K562 (cell line): Measurements from ENCODE around the gene C3AR1. TPM values are rescaled to one million over a fixed set of nuclear protein-coding genes. Genes with fewer than 3 reads are reported as not detected.

Experiments
- ATAC-seq: fragments of 200-7000 bp; cut with Tn5 transposase; 3 replicates; pipeline ENCODE4 v1.9.1; 2020; ENCODE audit warnings: moderate library complexity
- BruUV-seq: library from RNA; stranded (reverse); fragments of 400-500 nt; replicated peaks from 2 replicates; lab custom pipeline; 2021; lab: Mats Ljungman, UMichigan
- CTCF ChIA-PET: fragments of 300-600 bp; formaldehyde crosslinking; extraction: SDS; loops from one replicate; lab custom pipeline; 2021; ENCODE audit warnings: low intra/inter-chr PET ratio; lab: Yijun Ruan, JAX
- POLR2A ChIA-PET: fragments of 300-600, 350-650 bp; sonication (Branson Sonifier 250); formaldehyde crosslinking; extraction: SDS; loops from one replicate; lab custom pipeline; 2021; ENCODE audit warnings: antibody characterized with exemption, inconsistent platforms; lab: Yijun Ruan, JAX
- DNase-seq, 4 experiments: peaks; one replicate each; pipeline versions ENCODE4 v3.0.0 to v3.0.0-alpha.2; 2011 to 2018; ENCODE audit warnings: low spot score in 3 of 4, mixed read lengths in 3 of 4; ENCODE audit errors: extremely low read depth in 1 of 4
- FAIRE-seq: peaks from 2 replicates; lab custom pipeline; 2011; peaks lifted over from hg19 to GRCh38; lab: Jason Lieb, UNC
- H2AFZ ChIP-seq: 2 replicates; pipeline ENCODE4 v1.6.0; 2011; ENCODE audit warnings: low read depth, low read length, control low read depth, inconsistent platforms
- H3K27ac ChIP-seq: fragments of 200-600 bp; 3 replicates; pipeline ENCODE4 v1.8.0; 2011; ENCODE audit warnings: low read depth, mild to moderate bottlenecking, control low read depth, inconsistent platforms, low read length, moderate library complexity, mixed read lengths; ENCODE audit errors: extremely low read depth
- H3K27me3 ChIP-seq, 2 experiments: fragments of 300-600 bp in 1 of 2; 2 replicates in 1 of 2; 3 replicates in 1 of 2; pipeline versions ENCODE4 v1.6.0 to v1.8.0; 2011; ENCODE audit warnings: inconsistent platforms in 2 of 2, low read length in 2 of 2, mild to moderate bottlenecking in 1 of 2, mixed read lengths in 1 of 2, moderate library complexity in 1 of 2; ENCODE audit not compliant: control insufficient read depth in 2 of 2, insufficient read depth in 2 of 2
- H3K36me3 ChIP-seq: fragments of 300-600 bp; 3 replicates; pipeline ENCODE4 v1.8.0; 2011; ENCODE audit warnings: mild to moderate bottlenecking, low read length, inconsistent platforms; ENCODE audit not compliant: control insufficient read depth, insufficient read depth
- H3K4me1 ChIP-seq, 2 experiments: fragments of 200-600 bp in 1 of 2; replicated peaks in 1 of 2; 2 replicates in 1 of 2; 3 replicates in 1 of 2; pipeline versions ENCODE4 v1.5.1 to v1.8.0; 2011; ENCODE audit warnings: inconsistent platforms in 2 of 2, low read length in 2 of 2, mild to moderate bottlenecking in 1 of 2, mixed read lengths in 1 of 2, moderate library complexity in 1 of 2; ENCODE audit not compliant: control insufficient read depth in 2 of 2, insufficient read depth in 2 of 2
- H3K4me2 ChIP-seq: 2 replicates; pipeline ENCODE4 v1.6.1; 2011; ENCODE audit warnings: low read length, control low read depth, inconsistent platforms, mixed read lengths; ENCODE audit not compliant: insufficient read depth
- H3K4me3 ChIP-seq: fragments of 200-600 bp; sonication (generic), shearing (Covaris generic); 2 replicates; pipeline ENCODE4 v1.5.1; 2016; ENCODE audit warnings: control low read depth, inconsistent platforms
- H3K79me2 ChIP-seq: fragments of 200-600 bp; 3 replicates; pipeline ENCODE4 v1.8.0; 2011; ENCODE audit warnings: low read length, inconsistent platforms; ENCODE audit not compliant: control insufficient read depth, insufficient read depth
- H3K9ac ChIP-seq, 2 experiments: 2 replicates each; pipeline versions ENCODE4 v1.6.0 to v1.6.1; 2011; ENCODE audit warnings: low read depth in 2 of 2, low read length in 2 of 2, control low read depth in 1 of 2, inconsistent platforms in 1 of 2, mild to moderate bottlenecking in 1 of 2, mixed read lengths in 1 of 2; ENCODE audit not compliant: insufficient read depth in 1 of 2
- H3K9me1 ChIP-seq: one replicate; pipeline ENCODE4 v1.6.0; 2011; ENCODE audit warnings: inconsistent platforms, mild to moderate bottlenecking, low read length, moderate library complexity; ENCODE audit not compliant: control insufficient read depth, insufficient read depth
- H3K9me3 ChIP-seq: replicated peaks from 2 replicates; pipeline ENCODE4 v1.5.1; 2011; ENCODE audit warnings: low read depth, low read length, inconsistent platforms; ENCODE audit not compliant: control insufficient read depth, insufficient read depth
- H4K20me1 ChIP-seq: replicated peaks from 2 replicates; pipeline ENCODE4 v1.6.1; 2011; ENCODE audit warnings: low read length, inconsistent platforms, mixed read lengths; ENCODE audit not compliant: control insufficient read depth, insufficient read depth
- BRCA1 ChIP-seq, 2 experiments: fragments of 450-650 bp in 1 of 2; sonication (generic) in 1 of 2; formaldehyde crosslinking in 1 of 2; IDR thresholded peaks; 2 replicates each; pipeline versions ENCODE4 v1.5.0 to v1.6.1; 2017 to 2020; ENCODE audit warnings: mild to moderate bottlenecking in 1 of 2, missing genetic modification reagents in 1 of 2
- CHAMP1 ChIP-seq: fragments of 450-650 bp; IDR thresholded peaks from 2 replicates; pipeline ENCODE4 v1.6.1; 2016; ENCODE audit warnings: mild to moderate bottlenecking
- HNRNPK ChIP-seq: fragments of 200-400 bp; formaldehyde crosslinking; IDR thresholded peaks from one replicate; pipeline ENCODE4 v1.6.1; 2018; ENCODE audit warnings: mild to moderate bottlenecking, low read depth, low read length; ENCODE audit not compliant: poor library complexity, severe bottlenecking
- MAFF ChIP-seq: IDR thresholded peaks from 2 replicates; pipeline ENCODE4 v1.6.1; 2012; ENCODE audit warnings: low read length, improper control_type of control experiment
- MAZ ChIP-seq, 2 experiments: fragments of 450-650 bp in 1 of 2; sonication (generic) in 1 of 2; formaldehyde crosslinking; IDR thresholded peaks in 1 of 2; conservative IDR thresholded peaks in 1 of 2; 2 replicates each; pipeline versions ENCODE4 v1.4.0 to v1.5.0; 2020; ENCODE audit warnings: mild to moderate bottlenecking in 1 of 2, missing genetic modification reagents in 1 of 2
- SMAD2 ChIP-seq: fragments of 150-350 bp; IDR thresholded peaks from 2 replicates; pipeline ENCODE4 v1.6.1; 2014; ENCODE audit warnings: low read depth, mild to moderate bottlenecking, low read length
- TFAM ChIP-seq: fragments of 250-450 bp; sonication (Bioruptor Pico); conservative IDR thresholded peaks from 2 replicates; pipeline ENCODE4 v1.5.0; 2021; ENCODE audit warnings: mild to moderate bottlenecking, moderate library complexity
- ZBTB40 ChIP-seq, 2 experiments: fragments of 450-650 bp in 1 of 2; sonication (generic) in 1 of 2; formaldehyde crosslinking in 1 of 2; IDR thresholded peaks; 2 replicates each; pipeline versions ENCODE4 v1.7.1 to v1.9.0; 2016 to 2022; ENCODE audit warnings: inconsistent platforms in 1 of 2, mild to moderate bottlenecking in 1 of 2, missing genetic modification reagents in 1 of 2
- ZBTB8A ChIP-seq: fragments of 450-650 bp; IDR thresholded peaks from 2 replicates; pipeline ENCODE4 v1.6.1; 2018; ENCODE audit warnings: mild to moderate bottlenecking, moderate library complexity; ENCODE audit not compliant: partially characterized antibody
- ZNF384 ChIP-seq: IDR thresholded peaks from 2 replicates; pipeline ENCODE4 v1.6.1; 2012; ENCODE audit warnings: low read depth, low read length, improper control_type of control experiment
- ZNF589 ChIP-seq: fragments of 200-800 bp; sonication (Bioruptor generic); IDR thresholded peaks from 2 replicates; pipeline ENCODE4 v1.6.1; 2016; ENCODE audit warnings: low read depth, missing genetic modification characterization, missing compliant biosample characterization
- WGBS: fragments of 100-300 bp; shearing (Covaris generic); methylation state at CpG from one replicate; pipeline ENCODE4 v1.1.6; 2016; ENCODE audit warnings: low coverage, mixed read lengths; ENCODE audit not compliant: insufficient coverage; ENCODE audit errors: missing lambda C conversion rate; 5-methylcytosine and 5-hydroxymethylcytosine counted together
- in situ Hi-C: fragments of 300-500 bp; cut with MboI; formaldehyde crosslinking; loops from 4 replicates; pipeline ENCODE4 v1.15.0; 2018; ENCODE audit warnings: inconsistent platforms, mixed read lengths
- intact Hi-C: fragments of 100-400 bp; cut with micrococcal nuclease; formaldehyde crosslinking; loops from 2 replicates; pipeline ENCODE4 v1.14.2; 2022
- polyA plus RNA-seq, 8 experiments: library from polyadenylated mRNA; depleted of rRNA in 4 of 8; stranded (reverse) in 5 of 8; unstranded in 3 of 8; fragments of >200 nt; fragmentation: Nextera tagmentation in 2 of 8; fragmentation: Illumina TruSeq in 1 of 8; extraction: Ambion mirVana in 2 of 8; extraction: Trizol in 1 of 8; gene quantifications; 2 replicates each; pipeline versions ENCODE4 v1.2.1 to v1.2.3, GENCODE V29; 2011 to 2014; ENCODE audit warnings: inconsistent platforms in 1 of 8, missing spikeins in 1 of 8
- total RNA-seq, 7 experiments: library from RNA; depleted of rRNA in 6 of 7; stranded (reverse); fragments of >200 nt in 6 of 7; fragmentation: Illumina TruSeq in 2 of 7; extraction: Trizol in 2 of 7; gene quantifications; 2 replicates each; pipeline versions ENCODE4 v1.2.1 to v1.2.3, GENCODE V29; 2011 to 2021; ENCODE audit warnings: low replicate concordance in 1 of 7

The C3AR1 gene
- total and polyA plus RNA-seq, 9 of the 15 experiments (the other 6 are each of a cell fraction or from before 2014, with no cell fraction given), result 2.2 to 12.9 (median 5.3) TPM

- no peak for ATAC-seq
- POLR2A ChIA-PET, result interaction anchor here (0.6 kb wide), 1 partner anchor 29 kb away, joined by 3 read pairs; no protein-coding TSS in a partner anchor
- TF ChIP-seq TFAM (CRISPR knock-in tag), result no peak
- TF ChIP-seq MAZ (CRISPR knock-in tag; conservative IDR thresholded peaks at IDR 0.05 in 1 of 2, IDR thresholded peaks at IDR 0.05 in 1 of 2), result no peak
- no peak for TF ChIP-seq SMAD2
- TF ChIP-seq ZBTB8A, result no peak
- no peak for TF ChIP-seq CHAMP1
- no peak for TF ChIP-seq ZNF384
- TF ChIP-seq ZBTB40 (IDR thresholded peaks at IDR 0.05), result no peak
- TF ChIP-seq ZBTB40 (CRISPR knock-in tag; IDR thresholded peaks at IDR 0.05), result no peak
- no peak for TF ChIP-seq HNRNPK
- TF ChIP-seq ZNF589 (CRISPR knock-in tag), result no peak
- TF ChIP-seq MAFF, result no peak
- TF ChIP-seq BRCA1 (IDR thresholded peaks at IDR 0.05), result no peak
- no peak for TF ChIP-seq BRCA1 (CRISPR knock-in tag; IDR thresholded peaks at IDR 0.05)
Observed at GRCh38 chr12:8048906-8049305, 17.3 kb downstream of the C3AR1 start.

More at GRCh38 chr12:8048906-8049305, 17.3 kb downstream of the C3AR1 start:
- Histone ChIP-seq H3K4me1 (peaks cover 9 to 13% of the 10 kb centered on the region in 2 experiments; a peak in 4 of 5 replicates), H2AFZ (no peak overlapping the region), H3K4me3 (no peak overlapping the region), H3K27me3 (no peaks in the 10 kb centered on the region), H3K27ac (no peak overlapping the region), H4K20me1 (no peaks in the 10 kb centered on the region), H3K4me2 (no peak overlapping the region), H3K9me1 (no peaks in the 10 kb centered on the region), H3K9me3 (no peaks in the 10 kb centered on the region), H3K36me3 (peaks cover 48% of the 10 kb centered on the region), H3K79me2 (no peaks in the 10 kb centered on the region), H3K9ac (no peak overlapping the region)
- FAIRE-seq (no peak), DNase-seq (no peak)
- in situ Hi-C loops, result loop anchor here (5.0 kb wide), 1 partner anchor 33 kb away; the partner anchor contains the start of gene NECAP1
- CTCF ChIA-PET, result no interaction called here
- intact Hi-C loops, result no loop called here
- WGBS, result 32% methylated on average over 4 of the region's 4 CpGs
- BruUV-seq, result no TSS peak
